Brain microvascular endothelial cell (primary cell): ENCODE results near the gene HLA-DQA1.
"Not testable (repeated sequence)": the region's sequence is repeated elsewhere in the genome, so short reads cannot be mapped to it uniquely, and the experiment has no call there.

Source experiments
- DNase-seq: peaks from one replicate; pipeline ENCODE4 v3.0.0-alpha.2; 2020
- H3K27ac ChIP-seq: fragments of 250-450 bp; sonication (Bioruptor Pico); 2 replicates; pipeline ENCODE4 v1.5.1; 2020; ENCODE audit warnings: mild to moderate bottlenecking, moderate library complexity
- H3K27me3 ChIP-seq: fragments of 250-450 bp; sonication (Bioruptor Pico); replicated peaks from 2 replicates; pipeline ENCODE4 v1.5.1; 2020; ENCODE audit warnings: mild to moderate bottlenecking
- H3K36me3 ChIP-seq: fragments of 250-450 bp; sonication (Bioruptor Pico); replicated peaks from 2 replicates; pipeline ENCODE4 v1.5.1; 2020; ENCODE audit warnings: mild to moderate bottlenecking
- H3K4me3 ChIP-seq: 2 replicates; pipeline ENCODE4 v1.5.1; 2011; ENCODE audit warnings: low read depth, mild to moderate bottlenecking, control low read depth, low read length, moderate library complexity
- CTCF ChIP-seq: IDR thresholded peaks from 2 replicates; pipeline ENCODE4 v1.5.1; 2011; ENCODE audit warnings: low read depth, mild to moderate bottlenecking, moderate library complexity, low read length, control low read depth, inconsistent platforms; ENCODE audit errors: missing control alignments
- in situ Hi-C: cut with HindIII; loops from 2 replicates; pipeline ENCODE4 v1.10.0; 2017; ENCODE audit warnings: low sequenced_read_pairs, low pct_ligation_motif_present

The HLA-DQA1 gene

GRCh38 chr6:32637219-32637880, at the start of gene HLA-DQA1:
Gene HLA-DQA1, plus strand, starts transcription at chr6:32637406. Its CDS starts 53 bp downstream, at chr6:32637459.
- no peak within 1 kb of the TSS for H3K27ac ChIP-seq
- H3K27me3 ChIP-seq: no peaks in the 10 kb centered on the region
- no peak for DNase-seq
- H3K36me3 ChIP-seq: no peaks in the 10 kb centered on the region
- H3K4me3 ChIP-seq: no peak within 1 kb of the TSS
- no peak for TF ChIP-seq CTCF
- in situ Hi-C loops: no loop called here

- no peaks in the 10 kb centered on the region for H3K27me3 ChIP-seq
- H3K4me3 ChIP-seq: no peak overlapping the region
- H3K36me3 ChIP-seq: no peaks in the 10 kb centered on the region
- no peak for DNase-seq
- in situ Hi-C loops: loop anchor here (10.0 kb wide), 1 partner anchor 63 kb away; no protein-coding TSS in a partner anchor
- no peak for TF ChIP-seq CTCF
- H3K27ac ChIP-seq: no peak overlapping the region
Observed at GRCh38 chr6:32588156-32588555, 49.0 kb upstream of the HLA-DQA1 start.

- in situ Hi-C loops: loop anchor here (10.0 kb wide), 1 partner anchor 65 kb away; no protein-coding TSS in a partner anchor
- no peak within 1 kb of the TSS for H3K4me3 ChIP-seq
- no peaks in the 10 kb centered on the region for H3K36me3 ChIP-seq
- no peaks in the 10 kb centered on the region for H3K27me3 ChIP-seq
- no peak for TF ChIP-seq CTCF
- H3K27ac ChIP-seq: no peak within 1 kb of the TSS
- DNase-seq: no peak
Observed at GRCh38 chr6:32589596-32590449, 47.4 kb upstream of the HLA-DQA1 start, which contains the start of gene HLA-DRB1. Gene HLA-DRB1, minus strand, starts transcription at chr6:32589848. Its CDS starts 106 bp downstream, at chr6:32589742.

GRCh38 chr6:32590713-32591112, 46.5 kb upstream of the HLA-DQA1 start:
- H3K36me3 ChIP-seq, H3K27me3 ChIP-seq, DNase-seq, H3K4me3 ChIP-seq, H3K27ac ChIP-seq, in situ Hi-C loops: not testable (repeated sequence)

GRCh38 chr6:32597024-32597423, 40.2 kb upstream of the HLA-DQA1 start:
- DNase-seq: no peak
- in situ Hi-C loops: no loop called here
- TF ChIP-seq CTCF: no peak

GRCh38 chr6:32602383-32602782, 34.8 kb upstream of the HLA-DQA1 start:
- no peak for DNase-seq
- H3K4me3 ChIP-seq: no peak overlapping the region
- in situ Hi-C loops: no loop called here
- no peaks in the 10 kb centered on the region for H3K27me3 ChIP-seq
- no peak overlapping the region for H3K27ac ChIP-seq
- TF ChIP-seq CTCF: no peak
- H3K36me3 ChIP-seq: no peaks in the 10 kb centered on the region

More at GRCh38 chr6:32597024-32597423, 40.2 kb upstream of the HLA-DQA1 start:
- Histone ChIP-seq H3K4me3 (no peak overlapping the region), H3K27ac (no peak overlapping the region), H3K27me3 (no peaks in the 10 kb centered on the region), H3K36me3 (no peaks in the 10 kb centered on the region)
